ENCODE data around the gene ASCL1.

ASCL1 gene

DNA sequence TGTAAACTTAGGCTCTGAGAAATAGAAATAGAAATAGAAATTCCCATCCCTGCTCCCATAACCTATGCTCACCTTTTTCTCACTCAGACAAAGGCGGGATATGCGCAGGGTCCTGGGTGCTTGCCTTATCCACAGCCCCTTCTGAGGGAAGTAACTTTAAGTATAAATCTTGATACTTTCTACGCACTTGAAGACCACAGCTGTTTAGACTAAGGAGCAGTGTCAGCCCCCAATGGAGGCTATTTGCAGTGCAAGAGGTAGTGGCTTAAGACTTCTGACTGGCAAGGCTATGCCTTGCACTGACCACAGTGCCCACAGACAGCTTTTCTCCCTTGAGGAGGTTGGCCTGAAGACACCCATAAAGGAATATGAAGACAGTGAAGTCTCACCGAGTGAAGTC, 35.2 kb downstream of the ASCL1 start:
- ChIA-PET CTCF (interaction anchor here (0.6 kb wide), 1 partner anchor 38 kb away, joined by 3 read pairs; no protein-coding TSS in a partner anchor), POLR2A (no interaction called here)
- Histone ChIP-seq H3K4me3 (ENCODE audit: low read depth, low read length) (no peak overlapping the region), H3K9me3 (ENCODE audit: control insufficient read depth, insufficient read depth, low read depth, low read length) (no peaks in the 10 kb centered on the region), H3K27ac (ENCODE audit: extremely low read depth, low read depth, low read length) (no peak overlapping the region), H3K4me1 (ENCODE audit: control insufficient read depth, insufficient read depth, low read length) (no peaks in the 10 kb centered on the region), H3K36me3 (ENCODE audit: control insufficient read depth in 2 of 2, insufficient read depth in 1 of 2, low read length in 2 of 2) (no peaks in the 10 kb centered on the region)
- TF ChIP-seq ZNF423 (tag by site-specific recombination; IDR thresholded peaks at IDR 0.05) (no peak), SETDB1 (IDR thresholded peaks at IDR 0.05; ENCODE audit: insufficient read length, low read length) (no peak)

- CTCF ChIA-PET = interaction anchor here (0.6 kb wide), 2 partner anchors 38 to 681 kb away, joined by 3 read pairs; no protein-coding TSS in a partner anchor
- H3K4me3 ChIP-seq (ENCODE audit: low read depth, low read length) = no peak overlapping the region
- no peak overlapping the region for H3K27ac ChIP-seq (ENCODE audit: extremely low read depth, low read depth, low read length)
- TF ChIP-seq ZNF654 (tag by site-specific recombination; IDR thresholded peaks at IDR 0.05; ENCODE audit: low read depth) (no peak), ZNF48 (tag by site-specific recombination; IDR thresholded peaks at IDR 0.05) (no peak), BCL11A (tag by site-specific recombination; IDR thresholded peaks at IDR 0.05; ENCODE audit: low read depth) (no peak), GFI1B (tag by site-specific recombination; IDR thresholded peaks at IDR 0.05) (no peak), ZNF223 (tag by site-specific recombination; IDR thresholded peaks at IDR 0.05) (no peak), KLF10 (tag by site-specific recombination; IDR thresholded peaks at IDR 0.05) (no peak), ZNF214 (tag by site-specific recombination; IDR thresholded peaks at IDR 0.05; ENCODE audit: borderline replicate concordance) (no peak), ZNF426 (tag by site-specific recombination; IDR thresholded peaks at IDR 0.05) (no peak)
- TF ChIP-seq, protein P1, sequence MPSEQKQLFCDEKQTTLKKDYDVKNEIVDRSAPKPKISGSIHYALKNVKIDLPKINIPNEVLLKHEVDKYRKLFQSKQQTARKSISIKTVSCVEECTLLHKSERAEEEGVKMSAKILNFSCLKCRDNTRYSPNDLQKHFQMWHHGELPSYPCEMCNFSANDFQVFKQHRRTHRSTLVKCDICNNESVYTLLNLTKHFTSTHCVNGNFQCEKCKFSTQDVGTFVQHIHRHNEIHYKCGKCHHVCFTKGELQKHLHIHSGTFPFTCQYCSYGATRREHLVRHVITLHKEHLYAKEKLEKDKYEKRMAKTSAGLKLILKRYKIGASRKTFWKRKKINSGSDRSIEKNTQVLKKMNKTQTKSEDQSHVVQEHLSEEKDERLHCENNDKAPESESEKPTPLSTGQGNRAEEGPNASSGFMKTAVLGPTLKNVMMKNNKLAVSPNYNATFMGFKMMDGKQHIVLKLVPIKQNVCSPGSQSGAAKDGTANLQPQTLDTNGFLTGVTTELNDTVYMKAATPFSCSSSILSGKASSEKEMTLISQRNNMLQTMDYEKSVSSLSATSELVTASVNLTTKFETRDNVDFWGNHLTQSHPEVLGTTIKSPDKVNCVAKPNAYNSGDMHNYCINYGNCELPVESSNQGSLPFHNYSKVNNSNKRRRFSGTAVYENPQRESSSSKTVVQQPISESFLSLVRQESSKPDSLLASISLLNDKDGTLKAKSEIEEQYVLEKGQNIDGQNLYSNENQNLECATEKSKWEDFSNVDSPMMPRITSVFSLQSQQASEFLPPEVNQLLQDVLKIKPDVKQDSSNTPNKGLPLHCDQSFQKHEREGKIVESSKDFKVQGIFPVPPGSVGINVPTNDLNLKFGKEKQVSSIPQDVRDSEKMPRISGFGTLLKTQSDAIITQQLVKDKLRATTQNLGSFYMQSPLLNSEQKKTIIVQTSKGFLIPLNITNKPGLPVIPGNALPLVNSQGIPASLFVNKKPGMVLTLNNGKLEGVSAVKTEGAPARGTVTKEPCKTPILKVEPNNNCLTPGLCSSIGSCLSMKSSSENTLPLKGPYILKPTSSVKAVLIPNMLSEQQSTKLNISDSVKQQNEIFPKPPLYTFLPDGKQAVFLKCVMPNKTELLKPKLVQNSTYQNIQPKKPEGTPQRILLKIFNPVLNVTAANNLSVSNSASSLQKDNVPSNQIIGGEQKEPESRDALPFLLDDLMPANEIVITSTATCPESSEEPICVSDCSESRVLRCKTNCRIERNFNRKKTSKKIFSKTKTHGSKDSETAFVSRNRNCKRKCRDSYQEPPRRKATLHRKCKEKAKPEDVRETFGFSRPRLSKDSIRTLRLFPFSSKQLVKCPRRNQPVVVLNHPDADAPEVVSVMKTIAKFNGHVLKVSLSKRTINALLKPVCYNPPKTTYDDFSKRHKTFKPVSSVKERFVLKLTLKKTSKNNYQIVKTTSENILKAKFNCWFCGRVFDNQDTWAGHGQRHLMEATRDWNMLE (tag by site-specific recombination; conservative IDR thresholded peaks at IDR 0.05; ENCODE audit: low read depth) = no peak
- TF ChIP-seq, protein P2, sequence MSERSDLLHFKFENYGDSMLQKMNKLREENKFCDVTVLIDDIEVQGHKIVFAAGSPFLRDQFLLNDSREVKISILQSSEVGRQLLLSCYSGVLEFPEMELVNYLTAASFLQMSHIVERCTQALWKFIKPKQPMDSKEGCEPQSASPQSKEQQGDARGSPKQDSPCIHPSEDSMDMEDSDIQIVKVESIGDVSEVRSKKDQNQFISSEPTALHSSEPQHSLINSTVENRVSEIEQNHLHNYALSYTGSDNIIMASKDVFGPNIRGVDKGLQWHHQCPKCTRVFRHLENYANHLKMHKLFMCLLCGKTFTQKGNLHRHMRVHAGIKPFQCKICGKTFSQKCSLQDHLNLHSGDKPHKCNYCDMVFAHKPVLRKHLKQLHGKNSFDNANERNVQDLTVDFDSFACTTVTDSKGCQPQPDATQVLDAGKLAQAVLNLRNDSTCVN (tag by site-specific recombination; optimal IDR thresholded peaks at IDR 0.05) = no peak
- no peaks in the 10 kb centered on the region for H3K36me3 ChIP-seq (ENCODE audit: control insufficient read depth in 2 of 2, insufficient read depth in 1 of 2, low read length in 2 of 2)
- POLR2A ChIA-PET = no interaction called here
- no peaks in the 10 kb centered on the region for H3K4me1 ChIP-seq (ENCODE audit: control insufficient read depth, insufficient read depth, low read length)
- no peaks in the 10 kb centered on the region for H3K9me3 ChIP-seq (ENCODE audit: control insufficient read depth, insufficient read depth, low read depth, low read length)
These were observed 36.1 kb downstream of the ASCL1 start for GRCh38 chr12:102993537-102993936.

- no peak overlapping the region for H3K27ac ChIP-seq (ENCODE audit: extremely low read depth, low read depth, low read length)
- no peak overlapping the region for H3K4me3 ChIP-seq (ENCODE audit: low read depth, low read length)
- POLR2A ChIA-PET = no interaction called here
- H3K36me3 ChIP-seq (ENCODE audit: control insufficient read depth in 2 of 2, insufficient read depth in 1 of 2, low read length in 2 of 2) = no peaks in the 10 kb centered on the region
- no peaks in the 10 kb centered on the region for H3K4me1 ChIP-seq (ENCODE audit: control insufficient read depth, insufficient read depth, low read length)
- CTCF ChIA-PET = no interaction called here
- H3K9me3 ChIP-seq (ENCODE audit: control insufficient read depth, insufficient read depth, low read depth, low read length) = no peaks in the 10 kb centered on the region
- TF ChIP-seq ZSCAN23 (tag by site-specific recombination; IDR thresholded peaks at IDR 0.05) (no peak), ZNF223 (tag by site-specific recombination; IDR thresholded peaks at IDR 0.05) (no peak), PATZ1 (tag by site-specific recombination; IDR thresholded peaks at IDR 0.05) (no peak), ZNF211 (tag by site-specific recombination; IDR thresholded peaks at IDR 0.05; ENCODE audit: low read depth) (no peak)
- TF ChIP-seq, protein P3, sequence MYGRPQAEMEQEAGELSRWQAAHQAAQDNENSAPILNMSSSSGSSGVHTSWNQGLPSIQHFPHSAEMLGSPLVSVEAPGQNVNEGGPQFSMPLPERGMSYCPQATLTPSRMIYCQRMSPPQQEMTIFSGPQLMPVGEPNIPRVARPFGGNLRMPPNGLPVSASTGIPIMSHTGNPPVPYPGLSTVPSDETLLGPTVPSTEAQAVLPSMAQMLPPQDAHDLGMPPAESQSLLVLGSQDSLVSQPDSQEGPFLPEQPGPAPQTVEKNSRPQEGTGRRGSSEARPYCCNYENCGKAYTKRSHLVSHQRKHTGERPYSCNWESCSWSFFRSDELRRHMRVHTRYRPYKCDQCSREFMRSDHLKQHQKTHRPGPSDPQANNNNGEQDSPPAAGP (tag by site-specific recombination; IDR thresholded peaks at IDR 0.05) = no peak
- TF ChIP-seq, protein P4, sequence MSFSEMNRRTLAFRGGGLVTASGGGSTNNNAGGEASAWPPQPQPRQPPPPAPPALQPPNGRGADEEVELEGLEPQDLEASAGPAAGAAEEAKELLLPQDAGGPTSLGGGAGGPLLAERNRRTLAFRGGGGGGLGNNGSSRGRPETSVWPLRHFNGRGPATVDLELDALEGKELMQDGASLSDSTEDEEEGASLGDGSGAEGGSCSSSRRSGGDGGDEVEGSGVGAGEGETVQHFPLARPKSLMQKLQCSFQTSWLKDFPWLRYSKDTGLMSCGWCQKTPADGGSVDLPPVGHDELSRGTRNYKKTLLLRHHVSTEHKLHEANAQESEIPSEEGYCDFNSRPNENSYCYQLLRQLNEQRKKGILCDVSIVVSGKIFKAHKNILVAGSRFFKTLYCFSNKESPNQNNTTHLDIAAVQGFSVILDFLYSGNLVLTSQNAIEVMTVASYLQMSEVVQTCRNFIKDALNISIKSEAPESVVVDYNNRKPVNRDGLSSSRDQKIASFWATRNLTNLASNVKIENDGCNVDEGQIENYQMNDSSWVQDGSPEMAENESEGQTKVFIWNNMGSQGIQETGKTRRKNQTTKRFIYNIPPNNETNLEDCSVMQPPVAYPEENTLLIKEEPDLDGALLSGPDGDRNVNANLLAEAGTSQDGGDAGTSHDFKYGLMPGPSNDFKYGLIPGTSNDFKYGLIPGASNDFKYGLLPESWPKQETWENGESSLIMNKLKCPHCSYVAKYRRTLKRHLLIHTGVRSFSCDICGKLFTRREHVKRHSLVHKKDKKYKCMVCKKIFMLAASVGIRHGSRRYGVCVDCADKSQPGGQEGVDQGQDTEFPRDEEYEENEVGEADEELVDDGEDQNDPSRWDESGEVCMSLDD (tag by site-specific recombination; IDR thresholded peaks at IDR 0.05) = no peak
These were observed 37.9 kb downstream of the ASCL1 start for GRCh38 chr12:102995372-102995771.

All from HEK293 (cell line).